Measurements from ENCODE around the gene MBD3. TPM values are rescaled to one million over a fixed set of nuclear protein-coding genes. Genes with fewer than 3 reads are reported as not detected.

The MBD3 gene
- total RNA-seq, 4 donors from 2014 or later = 53.2 to 87.9 (median 69.0) TPM

DNA sequence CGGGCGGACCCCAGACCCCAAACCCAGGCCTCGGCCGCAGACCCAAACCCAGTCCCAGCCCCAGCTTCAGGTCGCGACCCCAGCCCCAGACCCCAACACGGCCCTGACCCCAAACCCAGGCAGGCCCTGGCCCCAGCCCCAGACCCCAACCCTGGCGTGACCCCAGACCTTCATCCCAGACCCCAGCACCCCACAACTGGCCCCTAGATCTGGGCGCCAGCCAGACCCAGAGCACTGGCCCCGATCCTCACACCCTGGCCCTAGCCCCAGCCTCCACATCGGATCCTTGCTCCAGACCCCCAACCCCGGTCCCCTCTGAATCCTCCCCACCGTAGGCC is 7.5 kb downstream of the MBD3 start:
- no peaks in the 10 kb centered on the region for H3K9me3 ChIP-seq
- H3K27me3 ChIP-seq = no peaks in the 10 kb centered on the region
- H3K27ac ChIP-seq = no peak overlapping the region
- peaks cover 47% of the 10 kb centered on the region for H3K36me3 ChIP-seq
- 95% methylated on average over 7 of the region's 13 CpGs for WGBS
- DNase-seq (ENCODE audit: low spot score in 2 of 2) = no peak
- H3K4me1 ChIP-seq = peaks cover 9% of the 10 kb centered on the region
- no peak for TF ChIP-seq EP300 (IDR thresholded peaks at IDR 0.05)
- TF ChIP-seq POLR2AphosphoS5 (IDR thresholded peaks at IDR 0.05) = no peak
- no peak for TF ChIP-seq POLR2A (IDR thresholded peaks at IDR 0.05)
- TF ChIP-seq, protein P1, sequence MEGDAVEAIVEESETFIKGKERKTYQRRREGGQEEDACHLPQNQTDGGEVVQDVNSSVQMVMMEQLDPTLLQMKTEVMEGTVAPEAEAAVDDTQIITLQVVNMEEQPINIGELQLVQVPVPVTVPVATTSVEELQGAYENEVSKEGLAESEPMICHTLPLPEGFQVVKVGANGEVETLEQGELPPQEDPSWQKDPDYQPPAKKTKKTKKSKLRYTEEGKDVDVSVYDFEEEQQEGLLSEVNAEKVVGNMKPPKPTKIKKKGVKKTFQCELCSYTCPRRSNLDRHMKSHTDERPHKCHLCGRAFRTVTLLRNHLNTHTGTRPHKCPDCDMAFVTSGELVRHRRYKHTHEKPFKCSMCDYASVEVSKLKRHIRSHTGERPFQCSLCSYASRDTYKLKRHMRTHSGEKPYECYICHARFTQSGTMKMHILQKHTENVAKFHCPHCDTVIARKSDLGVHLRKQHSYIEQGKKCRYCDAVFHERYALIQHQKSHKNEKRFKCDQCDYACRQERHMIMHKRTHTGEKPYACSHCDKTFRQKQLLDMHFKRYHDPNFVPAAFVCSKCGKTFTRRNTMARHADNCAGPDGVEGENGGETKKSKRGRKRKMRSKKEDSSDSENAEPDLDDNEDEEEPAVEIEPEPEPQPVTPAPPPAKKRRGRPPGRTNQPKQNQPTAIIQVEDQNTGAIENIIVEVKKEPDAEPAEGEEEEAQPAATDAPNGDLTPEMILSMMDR (IDR thresholded peaks at IDR 0.05) = no peak
- no peak overlapping the region for H3K4me3 ChIP-seq

- Histone ChIP-seq H3K4me1 (peaks cover 5% of the 10 kb centered on the region), H3K27me3 (no peaks in the 10 kb centered on the region), H3K36me3 (peaks cover 52% of the 10 kb centered on the region), H3K4me3 (no peak overlapping the region), H3K9me3 (no peaks in the 10 kb centered on the region), H3K27ac (no peak overlapping the region)
- no peak for DNase-seq (ENCODE audit: low spot score in 2 of 2)
- WGBS = 91% methylated on average over 53 of the region's 87 CpGs
- TF ChIP-seq POLR2AphosphoS5 (IDR thresholded peaks at IDR 0.05) = no peak
- no peak for TF ChIP-seq POLR2A (IDR thresholded peaks at IDR 0.05)
- TF ChIP-seq EP300 (IDR thresholded peaks at IDR 0.05) = no peak
- TF ChIP-seq, protein P1 (IDR thresholded peaks at IDR 0.05) = no peak
These were observed 8.0 kb downstream of the MBD3 start for GRCh38 chr19:1584500-1585242.

- DNase-seq (ENCODE audit: low spot score in 2 of 2) = no peak
- TF ChIP-seq POLR2AphosphoS5 (IDR thresholded peaks at IDR 0.05) = no peak
- TF ChIP-seq, protein P1 (IDR thresholded peaks at IDR 0.05) = no peak
- no peak for TF ChIP-seq POLR2A (IDR thresholded peaks at IDR 0.05)
- no peak for TF ChIP-seq EP300 (IDR thresholded peaks at IDR 0.05)
- H3K36me3 ChIP-seq = peaks cover 76% of the 10 kb centered on the region
- no peak overlapping the region for H3K27ac ChIP-seq
- H3K9me3 ChIP-seq = no peaks in the 10 kb centered on the region
- no peaks in the 10 kb centered on the region for H3K27me3 ChIP-seq
- no peak overlapping the region for H3K4me3 ChIP-seq
- no peaks in the 10 kb centered on the region for H3K4me1 ChIP-seq
- 65% methylated on average over 4 of the region's 9 CpGs for WGBS
These were observed 10.5 kb downstream of the MBD3 start for GRCh38 chr19:1582201-1582600.

DNA sequence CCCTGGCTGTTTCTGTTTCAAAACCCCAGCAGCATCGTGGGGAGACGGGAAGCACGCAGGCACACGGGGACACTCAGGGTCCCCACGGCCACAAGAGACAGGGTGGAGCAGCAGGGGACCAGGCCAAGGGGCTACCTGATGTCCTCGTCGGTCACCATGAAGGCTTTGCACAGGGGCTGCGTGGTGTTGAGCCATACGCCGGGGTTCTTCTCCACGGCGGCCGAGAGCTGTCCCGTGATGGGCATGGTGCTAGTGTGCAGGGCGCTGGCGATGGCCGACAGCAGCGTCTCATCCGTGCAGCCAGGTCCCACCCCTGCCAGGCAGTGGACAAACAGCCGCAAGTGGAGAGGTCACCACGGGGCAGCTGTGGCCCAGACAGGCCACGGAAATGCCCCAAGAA is 11.7 kb downstream of the MBD3 start:
- H3K27ac ChIP-seq = no peak overlapping the region
- H3K36me3 ChIP-seq = peaks cover 86% of the 10 kb centered on the region
- 85% methylated on average over 11 of the region's 22 CpGs for WGBS
- H3K9me3 ChIP-seq = no peaks in the 10 kb centered on the region
- TF ChIP-seq, protein P1 (IDR thresholded peaks at IDR 0.05) = no peak
- TF ChIP-seq POLR2A (IDR thresholded peaks at IDR 0.05) (no peak), EP300 (IDR thresholded peaks at IDR 0.05) (no peak), POLR2AphosphoS5 (IDR thresholded peaks at IDR 0.05) (no peak)
- no peaks in the 10 kb centered on the region for H3K27me3 ChIP-seq
- no peak overlapping the region for H3K4me3 ChIP-seq
- H3K4me1 ChIP-seq = no peaks in the 10 kb centered on the region
- DNase-seq (ENCODE audit: low spot score in 2 of 2) = no peak

- Histone ChIP-seq H3K27ac (no peak overlapping the region), H3K9me3 (no peaks in the 10 kb centered on the region), H3K4me3 (no peak overlapping the region), H3K36me3 (peaks cover 86% of the 10 kb centered on the region), H3K27me3 (no peaks in the 10 kb centered on the region), H3K4me1 (no peaks in the 10 kb centered on the region)
- no peak for TF ChIP-seq POLR2A (IDR thresholded peaks at IDR 0.05)
- no peak for TF ChIP-seq EP300 (IDR thresholded peaks at IDR 0.05)
- TF ChIP-seq, protein P1 (IDR thresholded peaks at IDR 0.05) = no peak
- TF ChIP-seq POLR2AphosphoS5 (IDR thresholded peaks at IDR 0.05) = no peak
- no peak for DNase-seq (ENCODE audit: low spot score in 2 of 2)
- WGBS = 96% methylated on average over 20 of the region's 20 CpGs
These were observed 12.3 kb downstream of the MBD3 start for GRCh38 chr19:1580382-1580781.
